Endothelial cell of umbilical vein (primary cell): ENCODE data around the gene ACAP2. TPM values are rescaled to one million over a fixed set of nuclear protein-coding genes. Genes with fewer than 3 reads are reported as not detected.

Experiments
- BruUV-seq: library from RNA; stranded (reverse); fragments of 400-500 nt; replicated peaks from 2 replicates; lab custom pipeline; 2021; lab: Mats Ljungman, UMichigan
- CTCF ChIA-PET: fragments of 300-600, 350-600 bp; sonication (Branson Sonifier 250); formaldehyde crosslinking; loops from one replicate; lab custom pipeline; 2021; ENCODE audit warnings: antibody characterized with exemption, inconsistent platforms; lab: Charles Lee
- POLR2A ChIA-PET: fragments of 300-600, 350-600 bp; sonication (Branson Sonifier 250); formaldehyde crosslinking; loops from one replicate; lab custom pipeline; 2021; ENCODE audit warnings: antibody characterized with exemption, inconsistent platforms; lab: Charles Lee
- DNase-seq: peaks from one replicate; pipeline ENCODE4 v3.0.0-alpha.2; 2011; ENCODE audit warnings: low read depth, low spot score
- FAIRE-seq: peaks from 2 replicates; lab custom pipeline; 2011; peaks lifted over from hg19 to GRCh38; lab: Jason Lieb, UNC
- H2AFZ ChIP-seq: 2 replicates; pipeline ENCODE4 v1.6.0; 2012; ENCODE audit warnings: low read depth, low read length, control low read depth, inconsistent platforms
- H3K27ac ChIP-seq: 2 replicates; pipeline ENCODE4 v1.5.1; 2011; ENCODE audit warnings: low read depth, mild to moderate bottlenecking, control low read depth, low read length, moderate library complexity; ENCODE audit not compliant: insufficient read depth
- H3K27me3 ChIP-seq, 2 experiments: 2 replicates each; pipeline versions ENCODE4 v1.6.0 to v1.6.1; 2011; ENCODE audit warnings: low read length in 2 of 2, mixed read lengths in 1 of 2; ENCODE audit not compliant: control insufficient read depth in 2 of 2, insufficient read depth in 2 of 2
- H3K36me3 ChIP-seq, 2 experiments: 2 replicates in 1 of 2; 3 replicates in 1 of 2; pipeline ENCODE4 v1.5.1; 2011; ENCODE audit warnings: low read length in 2 of 2, mild to moderate bottlenecking in 1 of 2, moderate library complexity in 1 of 2; ENCODE audit not compliant: control insufficient read depth in 2 of 2, insufficient read depth in 2 of 2; ENCODE audit errors: extremely low read depth in 1 of 2
- H3K4me1 ChIP-seq: 3 replicates; pipeline ENCODE4 v1.5.1; 2011; ENCODE audit warnings: mild to moderate bottlenecking, low read length; ENCODE audit not compliant: control insufficient read depth, insufficient read depth; ENCODE audit errors: extremely low read depth
- H3K4me2 ChIP-seq: 2 replicates; pipeline ENCODE4 v1.6.1; 2011; ENCODE audit warnings: low read length, control low read depth, mixed read lengths; ENCODE audit not compliant: insufficient read depth
- H3K4me3 ChIP-seq, 3 experiments: fragments of 200-600 bp in 1 of 3; sonication (generic), shearing (Covaris generic) in 1 of 3; replicated peaks in 1 of 3; 2 replicates each; pipeline ENCODE4 v1.5.1; 2011 to 2016; ENCODE audit warnings: control low read depth in 3 of 3, low read length in 3 of 3, mild to moderate bottlenecking in 2 of 3, inconsistent platforms in 1 of 3, low read depth in 1 of 3, moderate library complexity in 1 of 3; ENCODE audit not compliant: insufficient read depth in 1 of 3
- H3K79me2 ChIP-seq: 2 replicates; pipeline ENCODE4 v1.6.0; 2012; ENCODE audit warnings: low read length, inconsistent platforms; ENCODE audit not compliant: control insufficient read depth, insufficient read depth
- H3K9ac ChIP-seq: replicated peaks from 2 replicates; pipeline ENCODE3; 2011; ENCODE audit warnings: low read length, control low read depth; ENCODE audit not compliant: insufficient read depth; ENCODE audit errors: extremely low read depth
- H3K9me1 ChIP-seq: replicated peaks from 3 replicates; pipeline ENCODE4 v1.6.0; 2011; ENCODE audit warnings: mild to moderate bottlenecking, low read length; ENCODE audit not compliant: control insufficient read depth, insufficient read depth; ENCODE audit errors: extremely low read depth
- H3K9me3 ChIP-seq: replicated peaks from 2 replicates; pipeline ENCODE4 v1.5.1; 2012; ENCODE audit warnings: low read length, inconsistent platforms; ENCODE audit not compliant: control insufficient read depth, insufficient read depth
- H4K20me1 ChIP-seq: replicated peaks from 2 replicates; pipeline ENCODE3; 2011; ENCODE audit warnings: mild to moderate bottlenecking, low read length; ENCODE audit not compliant: control insufficient read depth, insufficient read depth; ENCODE audit errors: extremely low read depth
- EZH2 ChIP-seq: IDR thresholded peaks from 2 replicates; pipeline ENCODE4 v1.6.1; 2012; ENCODE audit warnings: borderline replicate concordance, low read depth, mild to moderate bottlenecking, moderate library complexity, low read length, inconsistent platforms; ENCODE audit not compliant: severe bottlenecking
- FOS ChIP-seq: IDR thresholded peaks from 2 replicates; pipeline ENCODE4 v1.6.1; 2011; ENCODE audit warnings: mild to moderate bottlenecking, low read length, moderate library complexity, borderline replicate concordance; ENCODE audit not compliant: insufficient read depth
- JUN ChIP-seq: IDR thresholded peaks from 2 replicates; pipeline ENCODE4 v1.6.1; 2011; ENCODE audit warnings: borderline replicate concordance, low read depth; ENCODE audit not compliant: insufficient read length, insufficient read depth
- POLR2AphosphoS5 ChIP-seq: IDR thresholded peaks from 2 replicates; pipeline ENCODE4 v1.6.1; 2012; ENCODE audit warnings: low read depth, mild to moderate bottlenecking, control low read depth, low read length, moderate library complexity; ENCODE audit not compliant: insufficient read depth
- dilution Hi-C: fragments of 300-500 bp; cut with MboI; formaldehyde crosslinking; loops from one replicate; pipeline ENCODE4 v1.15.0; 2019; ENCODE audit warnings: low sequenced_read_pairs; ENCODE audit not compliant: extremely low pct_ligation_motif_present
- intact Hi-C: fragments of 100-400 bp; cut with micrococcal nuclease; formaldehyde crosslinking; loops from one replicate; pipeline ENCODE4 v1.10.0; 2022
- polyA plus RNA-seq, 4 experiments: library from polyadenylated mRNA; depleted of rRNA in 3 of 4; stranded (reverse) in 3 of 4; unstranded in 1 of 4; fragments of >200 nt; gene quantifications; 2 replicates each; pipeline versions ENCODE4 v1.2.1 to v1.2.3, GENCODE V29; 2011 to 2012; ENCODE audit warnings: missing spikeins in 1 of 4
- total RNA-seq: library from RNA; stranded (reverse); gene quantifications from 2 replicates; pipeline ENCODE4 v1.2.3, GENCODE V29; 2021
- TF ChIP-seq, protein P1 (sequence below), 2 donors: IDR thresholded peaks; 1 replicate in 1 of 2; 2 replicates in 1 of 2; pipeline ENCODE4 v1.5.1; 2011; ENCODE audit warnings: low read length in 2 of 2, mild to moderate bottlenecking in 2 of 2, moderate library complexity in 2 of 2, control low read depth in 1 of 2, inconsistent platforms in 1 of 2, low read depth in 1 of 2; ENCODE audit not compliant: insufficient read depth in 1 of 2; ENCODE audit errors: extremely low read depth in 1 of 2
- TF ChIP-seq, protein P2 (sequence below): IDR thresholded peaks from 2 replicates; pipeline ENCODE4 v1.6.1; 2011; ENCODE audit not compliant: insufficient read depth, insufficient read length

ACAP2 gene
- total and polyA plus RNA-seq, 2 donors (not counting 3 experiments of a cell fraction or from before 2014, with no cell fraction given) = 13.6 to 36.9 TPM

DNA sequence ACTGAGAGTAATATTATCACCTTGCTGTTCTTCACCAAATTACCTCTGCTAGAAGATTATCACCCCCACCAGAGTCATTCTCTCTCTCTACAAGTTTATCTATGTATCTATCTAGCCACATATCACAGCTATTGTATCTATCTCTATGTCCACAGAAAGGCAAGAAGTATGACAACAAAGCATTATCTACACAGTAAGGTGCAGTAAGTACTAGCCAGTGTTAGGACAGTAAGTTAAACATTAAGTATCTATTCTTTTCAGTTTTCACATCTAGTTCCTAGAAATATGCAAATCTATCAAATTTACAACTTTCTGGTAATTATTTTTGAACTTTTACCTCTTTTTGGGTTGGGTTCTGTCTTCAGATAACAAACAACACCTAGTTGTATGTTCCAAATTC, 145.4 kb downstream of the ACAP2 start:
- H4K20me1 ChIP-seq = no peaks in the 10 kb centered on the region
- no peak for FAIRE-seq
- no peaks in the 10 kb centered on the region for H3K27me3 ChIP-seq
- no peak overlapping the region for H3K9ac ChIP-seq
- intact Hi-C loops = no loop called here
- BruUV-seq = no TSS peak
- H2AFZ ChIP-seq = no peak overlapping the region
- H3K4me3 ChIP-seq = no peak overlapping the region
- H3K79me2 ChIP-seq = no peaks in the 10 kb centered on the region
- H3K9me1 ChIP-seq = no peaks in the 10 kb centered on the region
- ChIA-PET CTCF (interaction anchor here (0.9 to 1.1 kb wide), 2 partner anchors 11 to 19 kb away, joined by 3 read pairs; no protein-coding TSS in a partner anchor), POLR2A (no interaction called here)
- TF ChIP-seq FOS (no peak), EZH2 (no peak), JUN (no peak), POLR2AphosphoS5 (no peak)
- TF ChIP-seq, protein P1, sequence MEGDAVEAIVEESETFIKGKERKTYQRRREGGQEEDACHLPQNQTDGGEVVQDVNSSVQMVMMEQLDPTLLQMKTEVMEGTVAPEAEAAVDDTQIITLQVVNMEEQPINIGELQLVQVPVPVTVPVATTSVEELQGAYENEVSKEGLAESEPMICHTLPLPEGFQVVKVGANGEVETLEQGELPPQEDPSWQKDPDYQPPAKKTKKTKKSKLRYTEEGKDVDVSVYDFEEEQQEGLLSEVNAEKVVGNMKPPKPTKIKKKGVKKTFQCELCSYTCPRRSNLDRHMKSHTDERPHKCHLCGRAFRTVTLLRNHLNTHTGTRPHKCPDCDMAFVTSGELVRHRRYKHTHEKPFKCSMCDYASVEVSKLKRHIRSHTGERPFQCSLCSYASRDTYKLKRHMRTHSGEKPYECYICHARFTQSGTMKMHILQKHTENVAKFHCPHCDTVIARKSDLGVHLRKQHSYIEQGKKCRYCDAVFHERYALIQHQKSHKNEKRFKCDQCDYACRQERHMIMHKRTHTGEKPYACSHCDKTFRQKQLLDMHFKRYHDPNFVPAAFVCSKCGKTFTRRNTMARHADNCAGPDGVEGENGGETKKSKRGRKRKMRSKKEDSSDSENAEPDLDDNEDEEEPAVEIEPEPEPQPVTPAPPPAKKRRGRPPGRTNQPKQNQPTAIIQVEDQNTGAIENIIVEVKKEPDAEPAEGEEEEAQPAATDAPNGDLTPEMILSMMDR (IDR thresholded peaks at IDR 0.05; ENCODE audit: extremely low read depth in 1 of 2, insufficient read depth in 1 of 2, low read depth in 1 of 2, low read length in 2 of 2) = no peak
- TF ChIP-seq, protein P2, sequence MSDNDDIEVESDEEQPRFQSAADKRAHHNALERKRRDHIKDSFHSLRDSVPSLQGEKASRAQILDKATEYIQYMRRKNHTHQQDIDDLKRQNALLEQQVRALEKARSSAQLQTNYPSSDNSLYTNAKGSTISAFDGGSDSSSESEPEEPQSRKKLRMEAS = no peak
- no peak overlapping the region for H3K27ac ChIP-seq
- peaks cover 0 to 2% of the 10 kb centered on the region in 2 experiments for H3K36me3 ChIP-seq
- dilution Hi-C loops = no loop called here
- H3K4me1 ChIP-seq = peaks cover 3% of the 10 kb centered on the region
- no peak overlapping the region for H3K4me2 ChIP-seq
- no peaks in the 10 kb centered on the region for H3K9me3 ChIP-seq
- no peak for DNase-seq
